Skin epidermis (tissue), 12 donors: ENCODE data around the gene KCNK10.
A peak's percentile ranks its signal among the peaks of the same experiment; 100 is the strongest.

ENCODE experiments used
- H3K27ac ChIP-seq, 21 experiments: fragments of 200-600 bp; sonication (generic) in 11 of 21; one replicate each; pipeline ENCODE4 v1.5.0; 2020; ENCODE audit warnings: mild to moderate bottlenecking in 3 of 21, inconsistent platforms in 2 of 21, moderate library complexity in 2 of 21
- H3K4me3 ChIP-seq, 7 experiments: fragments of 200-600 bp; sonication (generic) in 2 of 7; one replicate each; pipeline ENCODE4 v1.5.0; 2020; ENCODE audit warnings: inconsistent platforms in 2 of 7, mild to moderate bottlenecking in 2 of 7, moderate library complexity in 1 of 7

Gene KCNK10

DNA sequence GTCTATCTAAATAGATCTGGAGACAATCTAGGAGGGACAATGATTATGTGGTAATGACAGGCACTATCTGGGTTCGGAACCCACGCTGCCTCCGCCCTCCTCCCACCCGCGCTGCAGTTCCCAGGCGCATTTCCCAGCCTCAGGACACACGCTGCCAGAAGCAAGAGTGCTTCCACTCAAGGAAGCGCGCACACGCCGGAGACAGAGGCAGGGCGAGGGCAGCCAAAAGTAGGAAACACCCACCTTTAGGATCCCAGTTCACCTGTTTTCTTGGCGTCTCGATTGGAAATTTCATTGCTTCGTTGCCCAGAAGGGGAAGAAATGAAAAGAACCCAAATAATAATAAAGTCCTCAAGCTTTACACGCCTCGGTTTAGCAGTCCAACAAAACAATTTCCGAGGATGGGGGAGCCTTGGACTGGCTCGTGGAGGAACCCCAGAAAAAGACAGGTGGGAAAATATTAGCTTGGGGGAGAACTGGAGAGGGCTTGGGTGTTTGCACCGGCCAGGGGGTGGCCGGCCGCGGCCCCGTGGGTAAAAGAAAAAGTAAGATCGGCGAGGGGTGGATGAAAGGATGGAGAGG, 474 bp downstream of the KCNK10 start:
- Histone ChIP-seq H3K4me3 (peak overlapping the region; percentile 18 to 43 (median 24)), H3K27ac (no peak overlapping the region)

DNA sequence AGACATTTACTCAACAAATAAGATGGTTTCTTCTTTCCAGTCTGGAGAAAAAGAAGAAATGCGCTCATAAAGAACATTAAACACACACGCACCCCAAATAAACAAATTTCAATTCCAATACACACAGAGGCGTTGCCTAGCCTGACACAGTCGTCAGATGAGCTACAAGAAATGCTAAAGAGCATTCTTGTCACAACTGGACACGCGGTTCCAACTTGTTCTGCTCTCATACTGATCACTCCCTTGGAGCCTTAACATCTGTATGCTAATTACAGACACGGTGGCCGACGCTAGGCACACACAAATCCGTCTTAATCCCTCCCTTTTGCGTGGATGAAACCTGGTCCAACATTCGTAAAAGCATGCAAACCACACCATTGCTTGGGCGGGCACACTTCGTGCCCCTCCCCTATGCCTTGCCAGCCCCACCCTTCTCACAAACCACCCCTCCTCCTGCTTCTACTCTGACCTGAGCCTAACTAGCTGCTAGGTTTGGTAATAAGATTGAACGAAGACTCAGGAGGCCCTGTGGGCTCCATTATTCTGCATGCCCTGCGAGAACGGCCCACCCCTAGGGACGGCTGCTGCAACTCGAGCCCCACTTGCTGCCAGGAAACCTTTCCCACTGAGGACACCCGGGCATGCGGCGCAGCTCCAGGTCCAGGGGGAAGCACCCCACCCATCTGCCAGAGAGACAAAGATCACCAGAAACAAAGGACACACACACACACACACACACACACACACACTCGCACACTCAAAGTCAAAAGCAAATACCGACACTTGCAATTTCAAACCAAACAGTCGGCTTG, 1.2 kb downstream of the KCNK10 start:
- Histone ChIP-seq H3K4me3 (peak overlapping the region in 1 of 7 experiments; percentile 40), H3K27ac (no peak overlapping the region)

DNA sequence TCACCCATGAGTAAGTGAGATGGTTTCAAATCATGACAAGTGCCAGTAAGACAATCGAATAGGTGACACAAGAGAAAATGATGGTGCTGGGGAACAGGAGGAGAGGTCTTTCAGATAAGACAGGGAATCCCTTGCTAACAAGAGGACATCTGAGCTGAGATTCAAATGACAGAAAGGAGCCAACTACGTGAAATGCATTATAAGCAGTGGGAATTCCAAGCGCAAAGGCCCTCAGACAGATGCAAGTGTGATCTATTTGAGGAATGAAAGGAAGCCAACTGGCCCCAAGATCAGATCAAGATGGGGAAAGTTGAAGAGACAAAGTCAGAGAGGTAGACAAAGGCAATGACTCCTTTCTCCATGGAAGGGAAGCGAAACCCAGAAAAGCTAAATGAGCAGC, 4.7 kb downstream of the KCNK10 start:
- Histone ChIP-seq H3K4me3 (no peak overlapping the region), H3K27ac (no peak overlapping the region)

DNA sequence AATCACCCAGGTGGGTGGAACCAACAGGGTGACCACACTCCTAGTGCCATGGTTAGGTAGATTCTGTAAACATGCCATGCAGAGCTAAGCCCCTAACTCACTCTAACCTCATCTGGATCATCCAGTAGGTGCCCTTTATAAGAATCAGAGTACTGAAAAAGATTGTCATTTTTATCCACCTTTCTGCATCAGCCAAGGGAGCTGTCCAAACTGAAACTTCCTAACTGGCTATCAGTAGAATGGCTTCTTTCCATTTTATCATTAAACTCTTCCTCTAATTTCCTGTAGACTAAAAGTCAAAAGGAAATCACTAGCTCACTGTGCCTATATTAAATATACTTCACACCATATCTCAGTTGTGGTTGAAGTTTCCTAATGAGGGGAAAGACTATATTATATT, 6.5 kb downstream of the KCNK10 start:
- H3K4me3 ChIP-seq: no peak overlapping the region
- H3K27ac ChIP-seq: no peak overlapping the region

DNA sequence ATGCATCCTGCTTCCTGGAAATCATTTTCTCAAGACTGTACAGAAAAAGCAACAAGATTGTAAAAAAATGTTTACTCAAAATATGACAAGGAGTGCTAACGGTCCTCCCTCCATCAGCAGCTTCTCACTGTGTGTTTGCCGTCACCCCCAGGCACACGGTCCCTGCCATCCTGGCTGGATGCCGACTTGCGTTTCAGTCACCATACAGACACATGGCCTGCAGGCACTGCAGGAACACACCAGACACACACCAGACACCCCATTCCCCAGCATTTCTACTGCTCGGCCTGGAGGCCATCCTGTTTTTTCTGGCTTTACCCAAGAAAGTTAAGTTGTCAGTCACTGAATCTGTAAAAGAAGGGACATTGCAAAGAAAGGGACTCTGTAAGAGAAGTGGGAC, 10.8 kb downstream of the KCNK10 start:
- H3K27ac ChIP-seq: no peak overlapping the region
- no peak overlapping the region for H3K4me3 ChIP-seq

DNA sequence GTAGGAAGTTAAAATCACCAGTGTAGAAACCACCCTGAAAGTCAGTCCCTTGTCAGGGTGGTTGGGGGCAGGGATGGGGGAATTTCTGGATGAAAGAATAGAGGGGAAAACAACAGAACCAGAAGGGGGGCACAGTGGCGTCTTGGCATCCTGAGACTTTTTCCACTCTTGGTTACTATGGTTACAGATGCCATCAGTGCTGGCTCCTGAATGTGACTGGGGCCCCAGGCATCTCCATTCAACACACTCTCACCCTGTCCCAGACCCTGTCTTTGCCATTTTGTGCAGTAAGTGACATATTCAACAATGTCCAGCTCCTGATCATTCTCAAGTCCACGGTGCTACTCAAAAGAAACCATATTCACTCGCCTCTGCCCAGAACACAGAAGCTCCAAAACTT, 11.3 kb downstream of the KCNK10 start:
- no peak overlapping the region for H3K4me3 ChIP-seq
- no peak overlapping the region for H3K27ac ChIP-seq

DNA sequence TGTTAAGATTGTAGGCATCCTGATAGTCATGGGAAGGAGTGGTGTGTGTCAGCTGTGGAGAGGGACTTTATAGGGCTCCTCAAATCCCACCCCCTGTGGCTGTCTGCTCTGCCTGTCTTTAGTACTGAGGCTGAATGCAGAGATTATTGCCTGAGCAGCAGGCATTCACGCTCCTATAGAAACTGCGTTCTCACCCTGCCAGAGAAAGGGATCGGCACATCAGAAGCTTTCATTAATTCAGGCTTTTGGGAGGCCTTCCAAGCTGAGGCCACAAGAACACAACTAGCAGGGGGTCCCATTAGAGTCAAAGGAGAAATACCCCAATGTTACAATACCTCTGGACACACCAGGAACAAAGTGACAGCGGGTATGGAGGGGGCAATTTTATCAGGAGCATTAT, 12.6 kb downstream of the KCNK10 start:
- Histone ChIP-seq H3K4me3 (no peak overlapping the region), H3K27ac (no peak overlapping the region)

DNA sequence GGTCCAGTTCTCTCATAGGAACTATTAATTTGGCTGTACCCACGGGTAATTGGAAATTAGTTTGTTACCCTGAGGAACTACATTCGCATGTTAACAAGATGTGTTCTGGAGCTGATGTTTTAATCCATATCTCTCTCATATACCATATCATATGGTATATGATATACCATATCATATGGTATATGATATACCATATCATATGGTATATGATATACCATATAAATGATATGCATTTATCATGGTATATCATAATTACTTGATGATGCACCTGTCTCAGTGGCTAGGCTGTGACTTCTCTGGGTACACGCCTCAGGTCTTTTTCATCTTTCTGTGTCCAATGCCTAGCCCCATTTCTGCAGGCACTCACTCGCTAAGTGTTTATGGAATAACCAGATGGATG, 13.0 kb downstream of the KCNK10 start:
- Histone ChIP-seq H3K27ac (no peak overlapping the region), H3K4me3 (no peak overlapping the region)

DNA sequence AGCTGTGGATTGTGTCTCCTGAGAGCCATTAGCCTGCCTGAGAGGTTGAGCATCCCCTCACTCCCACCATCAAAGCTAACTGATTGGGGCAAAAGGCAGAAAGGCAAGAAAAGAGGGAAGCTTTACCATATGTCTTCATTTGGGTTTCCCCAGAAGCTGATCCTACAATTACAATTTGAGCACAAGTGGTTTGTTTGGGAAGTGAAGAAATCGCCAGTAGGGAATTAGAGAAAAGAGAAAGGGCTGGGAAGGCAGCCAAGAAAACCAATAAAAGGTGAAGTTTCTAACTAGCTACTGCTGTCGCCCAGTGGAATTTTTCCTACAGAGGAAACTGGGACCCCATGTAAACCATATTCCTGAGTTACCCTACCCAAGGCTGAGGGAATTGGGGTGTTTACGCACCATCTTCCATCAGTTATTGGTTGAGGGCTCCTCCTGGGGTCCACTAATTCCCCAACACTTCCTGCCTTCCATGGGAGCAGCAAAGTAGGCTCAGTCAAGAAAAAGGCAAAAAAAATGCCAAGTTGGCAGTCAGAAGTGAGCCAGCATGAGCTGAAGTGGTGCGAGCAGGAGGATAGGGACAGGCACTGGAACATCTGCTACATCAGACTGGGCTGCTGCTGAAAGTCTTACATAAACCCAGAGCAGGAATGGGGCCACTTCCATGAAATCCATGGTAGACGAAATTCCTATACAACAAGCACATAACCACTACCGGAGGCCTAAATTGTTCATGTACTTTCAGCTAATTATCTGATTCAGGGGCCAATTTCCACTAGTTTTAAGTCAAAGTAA, 17.3 kb downstream of the KCNK10 start:
- Histone ChIP-seq H3K27ac (no peak overlapping the region), H3K4me3 (no peak overlapping the region)

DNA sequence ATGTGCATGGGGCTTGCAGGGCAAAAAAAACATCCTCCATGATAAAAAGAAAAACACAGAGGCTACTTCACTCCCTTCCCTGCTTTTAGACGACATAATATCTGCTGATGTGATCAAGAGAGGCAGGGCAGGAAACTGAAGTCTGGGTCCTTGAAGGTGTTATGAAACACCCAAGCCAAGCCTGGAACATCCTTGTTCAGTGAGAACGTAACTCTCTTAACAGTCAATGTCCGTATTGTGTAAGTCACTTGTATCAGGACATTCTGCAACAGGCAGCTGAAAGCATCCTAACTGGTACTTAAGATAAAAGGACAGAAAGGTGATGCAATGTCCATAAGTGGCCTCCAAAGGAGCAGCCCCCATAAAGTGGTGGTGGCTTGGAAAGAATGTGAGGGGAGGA, 20.0 kb downstream of the KCNK10 start:
- no peak overlapping the region for H3K4me3 ChIP-seq
- no peak overlapping the region for H3K27ac ChIP-seq

DNA sequence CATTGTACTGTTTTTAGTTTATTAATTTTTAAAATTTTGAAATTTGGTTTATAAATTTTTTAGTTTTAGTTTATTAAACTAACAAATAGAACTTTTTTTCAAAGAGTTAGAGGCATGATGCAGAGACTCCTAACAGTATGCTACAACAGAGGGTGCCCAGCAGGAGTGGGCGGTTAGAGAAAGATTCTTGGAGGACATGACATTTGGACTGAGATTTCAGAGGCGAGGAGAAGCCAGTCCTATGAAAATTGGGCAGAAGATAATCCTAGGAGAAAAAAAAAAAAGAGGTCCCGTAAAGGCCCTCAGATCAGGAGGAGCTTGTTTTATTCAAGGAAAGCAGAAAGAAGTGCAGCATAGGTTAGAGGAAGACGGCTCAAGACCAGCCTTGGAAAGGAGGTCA, 21.7 kb downstream of the KCNK10 start:
- Histone ChIP-seq H3K27ac (no peak overlapping the region), H3K4me3 (no peak overlapping the region)

DNA sequence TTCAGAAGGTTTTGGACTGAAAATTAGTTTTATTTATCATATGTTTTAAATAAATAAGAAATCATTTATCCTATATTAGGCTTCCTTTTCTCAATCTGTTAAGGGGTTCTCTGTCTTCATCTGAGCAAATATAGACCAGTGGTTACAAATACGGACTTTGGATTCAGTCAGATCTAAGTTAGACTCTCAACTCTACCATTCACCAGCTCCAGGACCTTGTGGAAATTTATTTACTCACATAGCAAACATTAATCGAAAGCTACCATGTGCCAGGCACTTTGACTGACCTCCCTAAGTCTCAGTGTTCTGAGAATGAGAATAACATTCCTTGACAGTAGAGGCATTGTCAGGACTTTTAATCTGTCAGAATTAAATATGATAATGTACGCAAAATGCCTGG, 22.3 kb downstream of the KCNK10 start:
- Histone ChIP-seq H3K4me3 (no peak overlapping the region), H3K27ac (no peak overlapping the region)

DNA sequence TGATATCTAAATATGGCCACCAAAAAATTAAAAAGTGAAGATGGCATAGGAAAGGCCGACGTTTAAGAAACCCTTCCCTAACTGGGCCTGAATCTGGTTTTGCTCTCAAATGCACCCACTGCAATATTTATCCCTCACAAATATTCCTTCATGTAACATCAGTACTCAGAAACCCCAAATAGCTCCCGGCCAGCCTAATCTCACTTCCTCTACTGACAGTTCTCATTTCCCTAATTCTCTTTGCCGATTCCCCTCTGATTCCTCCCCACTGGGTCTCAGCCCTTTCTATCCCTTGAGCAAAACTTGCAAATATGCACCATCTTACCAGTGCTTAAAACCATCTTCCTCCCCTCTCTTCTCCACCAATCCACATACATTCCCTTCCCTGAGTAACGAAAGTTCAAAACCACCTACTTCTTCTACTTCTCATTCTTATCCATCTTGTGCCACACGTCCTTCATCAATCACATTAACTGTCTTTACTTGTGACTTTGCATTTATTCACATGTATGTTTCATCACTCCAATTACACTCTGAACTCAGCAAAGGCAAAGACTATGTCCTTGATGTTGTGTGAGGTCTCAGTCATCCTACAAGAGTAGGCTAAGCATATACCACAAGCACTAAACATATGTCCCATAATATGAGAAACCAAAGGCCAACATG, 23.1 kb downstream of the KCNK10 start:
- Histone ChIP-seq H3K4me3 (no peak overlapping the region), H3K27ac (peak overlapping the region in 1 of 21 experiments; percentile 43)

DNA sequence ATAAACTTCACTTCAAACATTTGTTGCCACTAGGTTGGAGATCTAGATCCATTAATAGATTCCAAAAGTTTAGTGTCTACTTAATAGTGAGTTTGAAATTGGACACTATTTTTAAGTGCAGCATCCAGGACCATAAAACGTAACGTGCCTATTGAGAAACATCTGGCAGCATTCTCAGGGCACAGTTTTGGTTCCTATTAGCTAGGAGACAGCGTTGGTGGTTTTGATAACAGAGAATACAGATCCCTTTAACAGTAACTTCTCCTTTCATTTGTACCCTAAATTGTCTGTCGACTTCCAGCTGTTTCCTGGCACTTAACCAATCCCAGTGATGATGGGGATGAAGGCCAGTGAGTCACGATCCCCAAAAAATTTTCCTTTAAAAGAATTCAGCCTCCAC, 25.8 kb downstream of the KCNK10 start:
- Histone ChIP-seq H3K27ac (no peak overlapping the region), H3K4me3 (no peak overlapping the region)

DNA sequence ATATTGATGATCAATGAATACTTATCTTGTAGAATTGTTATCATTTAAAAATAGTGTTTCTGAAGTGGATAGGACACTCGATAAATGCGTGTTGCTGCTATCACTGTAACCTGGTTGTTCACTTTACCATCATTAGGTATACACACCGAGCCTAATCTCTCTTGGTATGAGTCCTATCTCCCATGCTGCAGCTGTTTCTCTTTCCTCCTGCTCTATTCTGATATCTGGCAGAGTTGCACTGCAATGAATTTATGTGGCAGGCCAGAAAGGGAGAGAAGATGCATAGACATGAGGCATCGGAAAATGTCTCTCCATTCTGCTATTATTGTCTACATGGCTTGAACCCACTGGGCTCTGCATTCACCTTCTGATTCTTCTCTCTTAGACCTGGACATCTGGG, 26.7 kb downstream of the KCNK10 start:
- H3K27ac ChIP-seq: no peak overlapping the region
- H3K4me3 ChIP-seq: no peak overlapping the region

DNA sequence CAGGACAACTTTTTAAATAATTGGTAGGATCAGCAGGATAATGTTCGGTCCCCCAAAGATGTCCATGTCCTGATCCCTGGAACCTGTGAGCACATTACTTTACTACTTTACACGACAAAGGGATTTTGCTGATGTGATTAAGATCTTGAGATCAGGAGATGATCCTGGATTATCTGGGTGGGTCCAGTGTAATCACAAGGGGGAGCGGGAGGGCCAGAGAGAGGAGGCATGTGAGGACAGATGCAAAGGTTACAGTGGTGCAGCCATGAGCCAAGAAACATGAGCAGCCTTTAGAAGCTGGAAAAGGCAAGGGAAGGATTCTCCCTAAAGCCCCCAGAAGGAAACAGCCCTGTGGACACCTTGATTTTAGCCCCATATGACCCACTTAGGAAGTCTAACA, 33.1 kb downstream of the KCNK10 start:
- peak overlapping the region in 1 of 21 experiments; percentile 42 for H3K27ac ChIP-seq
- H3K4me3 ChIP-seq: no peak overlapping the region

DNA sequence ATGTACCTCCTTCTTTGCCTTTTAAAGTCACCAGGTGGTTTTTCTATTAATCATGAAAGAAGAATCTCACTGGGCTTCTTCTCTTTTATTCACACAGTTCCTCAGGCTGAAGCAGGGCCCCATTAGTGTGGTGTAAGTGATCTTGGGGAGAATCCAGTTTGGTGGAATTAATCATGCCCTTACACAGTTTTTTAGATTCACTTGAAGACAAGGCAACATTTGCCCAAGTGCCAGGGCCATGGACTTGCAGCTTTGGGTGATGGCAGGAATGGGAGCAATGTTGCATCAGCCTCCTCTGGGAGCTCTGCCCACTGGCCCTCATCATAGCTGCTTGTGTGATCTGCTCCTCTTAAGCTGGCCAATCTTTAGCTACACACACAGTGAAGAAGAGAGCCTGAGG, 33.8 kb downstream of the KCNK10 start:
- Histone ChIP-seq H3K27ac (no peak overlapping the region), H3K4me3 (no peak overlapping the region)

DNA sequence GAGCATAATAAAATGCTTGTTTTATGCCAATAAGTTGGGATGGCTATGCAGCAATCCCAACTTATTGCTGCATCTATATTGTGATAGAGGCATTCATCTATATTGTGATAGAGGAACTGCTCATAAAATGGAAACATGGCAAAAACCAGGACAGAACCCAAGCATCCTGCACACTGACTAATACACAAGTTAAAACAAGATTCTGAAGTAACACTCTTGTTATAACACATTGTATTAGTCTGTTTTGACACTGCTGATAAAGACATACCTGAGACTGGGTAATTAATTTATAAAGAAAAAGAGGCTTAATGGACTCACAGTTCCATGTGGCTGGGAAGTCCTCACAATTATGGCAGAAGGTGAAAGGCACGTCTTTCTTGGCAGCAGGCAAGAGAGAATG, 36.8 kb downstream of the KCNK10 start:
- H3K4me3 ChIP-seq: no peak overlapping the region
- H3K27ac ChIP-seq: no peak overlapping the region

DNA sequence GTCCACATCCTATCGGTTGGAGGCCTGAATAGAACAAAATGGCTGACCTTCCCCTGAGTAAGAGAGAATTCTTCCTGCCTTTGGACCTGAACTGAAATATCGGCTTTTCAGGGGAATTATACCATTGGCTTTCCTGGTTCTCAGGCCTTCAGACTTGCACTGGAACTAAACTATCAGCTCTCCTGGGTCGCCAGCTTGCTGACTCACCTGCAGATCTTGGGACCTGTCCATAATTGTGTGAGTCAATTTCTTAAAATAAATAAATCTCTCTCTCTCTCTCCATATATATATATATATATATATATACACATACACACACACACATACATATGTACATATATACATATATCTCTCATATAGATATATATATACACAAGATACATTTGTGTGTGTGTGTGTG, 41.6 kb downstream of the KCNK10 start:
- Histone ChIP-seq H3K4me3 (no peak overlapping the region), H3K27ac (no peak overlapping the region)

DNA sequence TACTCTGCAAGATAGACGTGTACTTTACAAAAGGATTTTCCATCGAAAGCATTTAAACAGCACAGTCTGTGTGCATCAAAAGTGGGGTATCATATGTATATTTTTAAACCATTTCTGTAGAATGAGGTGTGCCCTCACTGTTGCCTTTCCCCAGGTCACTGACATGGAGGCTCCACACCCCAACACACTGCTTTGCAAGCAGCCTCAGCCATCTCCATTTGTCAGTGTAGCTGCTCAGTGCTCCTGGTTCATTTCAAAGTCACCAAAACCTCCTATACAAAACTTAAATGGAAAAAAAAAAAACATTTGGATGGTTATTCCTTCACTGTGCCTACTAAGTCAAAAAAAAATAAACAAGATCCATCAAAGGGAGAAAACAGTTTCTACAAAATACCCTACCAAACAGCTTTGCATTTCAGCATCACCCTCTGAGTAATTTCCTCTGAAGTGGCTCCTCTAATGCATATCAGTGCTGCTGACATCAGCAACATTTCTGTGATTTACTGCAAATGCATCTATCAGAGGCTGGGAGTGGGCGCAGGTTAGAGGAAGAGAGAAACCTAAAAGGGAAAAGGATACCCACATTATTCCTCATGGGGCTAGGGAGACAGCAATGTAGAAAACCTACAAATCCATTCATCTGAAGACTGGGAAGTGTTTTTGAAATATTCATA, 46.0 kb downstream of the KCNK10 start:
- H3K4me3 ChIP-seq: no peak overlapping the region

More for the DNA sequence above, 46.0 kb downstream of the KCNK10 start:
- H3K27ac ChIP-seq: no peak overlapping the region
